Effector CD8-positive, alpha-beta T cell (primary cell): ENCODE measurements around the gene ADAMTS4.
A peak's percentile ranks its signal among the peaks of the same experiment; 100 is the strongest.

Experiments
- DNase-seq: peaks from one replicate; lab custom pipeline; 2025; lab: John Stamatoyannopoulos, UW

ADAMTS4 gene

DNA sequence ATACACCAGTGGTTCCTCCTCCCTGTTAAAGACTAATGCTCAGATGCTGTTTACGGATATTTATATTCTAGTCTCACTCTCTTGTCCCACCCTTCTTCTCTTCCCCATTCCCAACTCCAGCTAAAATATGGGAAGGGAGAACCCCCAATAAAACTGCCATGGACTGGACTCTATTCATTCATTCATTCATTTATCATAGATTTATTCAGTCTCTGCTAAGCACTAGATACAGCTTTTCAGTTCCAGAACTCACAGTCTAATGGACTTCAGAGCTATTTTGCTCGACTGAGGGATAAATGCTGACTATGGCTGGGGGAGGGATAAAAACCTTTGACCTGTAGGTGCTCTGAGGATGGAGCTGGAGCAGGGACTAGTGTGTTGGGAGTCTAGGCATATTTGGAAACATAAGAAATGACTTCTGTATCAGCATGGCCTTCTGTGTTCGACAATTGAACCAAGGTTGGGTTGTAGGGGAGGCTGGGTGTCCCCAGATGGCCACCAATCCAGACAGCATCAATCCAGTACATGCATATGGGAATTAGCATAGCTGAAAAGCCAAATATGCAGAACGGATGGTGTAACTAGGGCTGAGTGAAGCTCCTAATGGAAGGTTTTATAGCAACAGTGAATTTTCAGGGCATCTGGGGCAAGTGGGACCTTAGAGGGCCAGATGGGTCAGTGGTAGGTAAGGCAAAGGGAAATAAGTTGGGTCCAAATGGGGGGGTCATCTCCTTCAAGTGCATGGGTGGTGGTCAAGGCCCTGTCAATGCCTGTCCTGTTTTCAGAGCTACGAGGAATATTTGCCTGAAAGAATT is 20.4 kb upstream of the ADAMTS4 start:
- no peak for DNase-seq

DNA sequence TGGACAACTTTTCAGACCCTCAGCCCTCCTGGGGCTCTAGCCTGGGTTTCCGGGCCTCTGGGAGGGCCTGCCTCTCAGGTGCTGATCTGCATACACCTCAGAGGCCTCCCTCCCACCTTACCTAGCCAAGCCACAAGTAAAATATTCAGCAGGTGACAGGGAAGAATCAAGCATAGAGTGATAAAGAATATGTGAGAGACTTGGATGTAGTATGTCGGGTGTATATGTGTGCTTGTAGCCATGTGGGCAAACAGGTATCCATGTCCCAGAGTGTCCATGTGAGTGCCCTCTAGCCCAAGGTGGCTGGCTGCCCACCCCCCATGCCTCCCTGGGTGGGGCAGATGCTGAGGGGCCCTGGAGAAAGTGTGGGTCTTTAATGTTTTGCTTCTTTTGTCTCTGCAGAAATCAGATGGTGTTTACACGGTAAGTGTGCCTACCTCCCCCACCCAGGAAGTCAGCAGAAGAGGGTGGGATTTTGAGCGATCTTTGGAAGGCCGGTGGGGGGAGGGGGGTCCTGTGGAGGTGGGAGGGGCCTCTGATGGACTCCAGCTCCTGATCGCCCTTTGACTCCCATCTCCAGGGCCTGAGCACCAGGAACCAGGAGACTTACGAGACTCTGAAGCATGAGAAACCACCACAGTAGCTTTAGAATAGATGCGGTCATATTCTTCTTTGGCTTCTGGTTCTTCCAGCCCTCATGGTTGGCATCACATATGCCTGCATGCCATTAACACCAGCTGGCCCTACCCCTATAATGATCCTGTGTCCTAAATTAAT is 19.6 kb upstream of the ADAMTS4 start:
- DNase-seq, result no peak

DNA sequence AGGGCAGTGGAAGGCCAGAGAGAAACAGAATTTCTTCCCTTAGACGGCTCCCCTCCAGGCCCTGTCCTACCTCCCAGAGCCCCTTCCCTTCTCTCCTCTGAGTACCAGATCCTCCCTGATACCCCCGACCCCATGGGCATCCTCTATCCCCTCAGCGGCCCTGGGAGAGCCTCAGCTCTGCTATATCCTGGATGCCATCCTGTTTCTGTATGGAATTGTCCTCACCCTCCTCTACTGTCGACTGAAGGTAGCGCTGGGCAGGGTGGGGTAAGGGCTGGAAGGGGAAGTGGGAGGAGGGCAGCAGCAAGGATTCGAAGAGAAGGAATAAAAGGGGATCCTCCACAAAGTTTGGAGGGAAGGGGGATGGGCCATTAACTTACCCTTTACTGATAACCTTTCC is 19.0 kb upstream of the ADAMTS4 start:
- DNase-seq, result no peak

DNA sequence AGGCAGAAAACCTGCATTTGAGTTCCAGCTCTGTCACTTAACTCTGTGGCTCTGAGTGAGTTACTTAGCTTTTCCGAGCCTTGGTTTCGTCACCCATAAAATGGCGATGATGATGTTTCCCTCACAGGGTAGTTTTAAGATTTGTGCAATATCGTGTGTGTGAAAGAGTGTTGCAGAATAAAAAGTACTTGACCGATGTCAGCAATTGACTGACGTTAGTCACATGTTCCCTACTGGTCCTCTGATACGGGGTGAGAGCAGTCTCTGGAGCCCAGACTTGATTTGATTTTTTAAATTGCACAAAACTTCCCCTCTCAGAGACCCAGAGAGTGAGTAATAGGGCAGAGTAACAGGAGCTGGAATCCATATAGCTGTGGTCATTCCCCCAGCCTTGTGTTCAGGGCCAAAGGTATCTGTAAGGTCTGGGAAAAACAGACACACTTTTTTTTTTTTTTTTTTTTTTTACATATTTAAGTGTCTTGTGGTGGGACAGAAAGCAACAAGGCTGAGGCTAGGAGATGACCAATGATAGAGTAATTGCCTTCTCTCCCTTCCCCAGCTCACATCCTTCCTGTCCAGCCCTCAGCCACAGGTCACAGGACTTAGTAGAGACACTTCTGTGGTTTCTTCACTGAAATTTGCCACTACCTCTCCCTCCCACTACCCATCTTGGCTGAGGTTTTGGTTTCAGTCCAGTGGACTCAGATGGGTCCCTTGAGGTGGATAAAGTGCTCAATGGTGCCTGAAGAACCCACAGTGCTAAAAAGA is 18.3 kb upstream of the ADAMTS4 start:
- DNase-seq, result no peak

DNA sequence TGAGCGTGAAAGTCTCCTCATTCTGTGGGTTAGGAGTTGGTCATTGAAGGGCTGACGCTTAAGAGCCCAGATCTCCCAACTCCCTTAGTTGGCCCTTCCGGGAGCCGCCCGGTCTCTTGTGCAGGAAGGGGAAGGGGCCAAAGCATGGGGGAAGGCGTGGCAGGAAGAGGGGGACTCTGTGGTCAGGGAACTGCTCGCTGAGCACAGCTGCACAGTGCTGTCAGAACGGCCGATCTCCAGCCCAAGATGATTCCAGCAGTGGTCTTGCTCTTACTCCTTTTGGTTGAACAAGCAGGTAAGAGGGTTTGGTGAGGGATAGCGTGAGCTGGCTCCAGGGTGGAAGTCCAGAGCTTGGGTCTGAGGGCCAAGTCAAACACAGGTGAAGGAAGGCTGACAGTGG is 16.2 kb upstream of the ADAMTS4 start, which contains the start of gene FCER1G:
Gene FCER1G, plus strand, starts transcription at position 220 of the 400 bp plus-strand sequence. Its CDS starts 27 bp downstream, at position 247.
- DNase-seq, result no peak

DNA sequence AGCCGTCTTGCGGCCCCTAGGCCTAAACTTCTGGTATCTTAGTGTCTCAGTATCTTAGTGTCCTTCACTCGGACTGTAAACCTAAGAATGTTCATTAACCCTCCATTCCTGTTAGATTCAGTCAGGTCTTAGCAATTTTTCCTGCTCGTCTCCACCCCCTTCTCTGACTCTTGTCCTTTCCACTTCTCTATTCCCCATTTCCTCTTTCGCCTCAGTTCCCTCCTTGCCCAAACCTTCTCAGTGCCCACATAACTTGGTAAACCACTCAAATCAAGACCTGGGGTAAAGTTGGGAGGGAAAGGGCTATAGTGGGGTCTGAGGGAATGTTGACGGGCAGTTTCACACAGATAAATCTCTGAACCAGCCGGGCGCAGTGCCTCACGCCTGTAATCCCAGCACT is 15.5 kb upstream of the ADAMTS4 start:
- DNase-seq, result no peak

DNA sequence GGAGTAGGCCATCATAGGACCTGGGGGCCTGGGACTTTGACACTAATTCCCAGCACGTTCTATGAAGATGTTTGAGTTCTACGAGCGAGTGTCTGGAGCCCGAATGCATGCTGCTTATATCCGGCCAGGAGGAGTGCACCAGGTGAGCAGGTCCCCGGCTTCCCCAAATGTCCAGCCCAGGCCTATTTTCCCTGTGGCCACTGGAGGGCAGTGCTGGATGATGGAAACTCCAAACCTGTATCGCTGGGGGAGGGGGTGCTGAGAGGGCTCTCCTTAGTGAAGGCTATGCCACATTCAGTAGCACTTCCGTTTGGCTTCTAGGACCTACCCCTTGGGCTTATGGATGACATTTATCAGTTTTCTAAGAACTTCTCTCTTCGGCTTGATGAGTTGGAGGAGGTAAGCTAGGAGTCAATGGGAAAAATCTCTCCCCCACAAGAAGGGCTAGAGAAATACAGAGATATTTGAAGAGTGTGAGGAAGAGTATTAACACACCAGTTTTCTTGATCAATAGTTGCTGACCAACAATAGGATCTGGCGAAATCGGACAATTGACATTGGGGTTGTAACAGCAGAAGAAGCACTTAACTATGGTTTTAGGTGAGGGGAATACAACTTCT is 11.0 kb upstream of the ADAMTS4 start:
- peak; percentile 60 for DNase-seq

DNA sequence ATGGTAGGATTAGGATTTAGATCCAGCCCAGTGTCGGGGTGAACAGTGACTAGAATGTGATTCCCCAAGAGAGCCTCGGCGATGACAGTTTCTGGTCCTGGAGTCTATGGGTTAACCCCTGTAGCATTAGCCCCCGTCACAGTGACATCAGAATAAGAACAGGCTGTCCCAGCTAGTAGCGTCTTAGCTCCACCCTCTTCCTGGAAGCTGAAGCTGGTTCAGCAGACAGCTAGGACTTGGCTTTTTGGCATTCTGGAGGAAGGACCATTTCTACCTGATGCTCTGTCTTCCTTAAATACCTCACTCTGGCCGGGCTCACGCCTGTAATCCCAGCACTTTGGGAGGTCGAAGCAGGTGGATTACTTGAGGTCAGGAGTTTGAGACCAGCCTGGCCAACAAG is 8.3 kb upstream of the ADAMTS4 start:
- DNase-seq, result no peak

DNA sequence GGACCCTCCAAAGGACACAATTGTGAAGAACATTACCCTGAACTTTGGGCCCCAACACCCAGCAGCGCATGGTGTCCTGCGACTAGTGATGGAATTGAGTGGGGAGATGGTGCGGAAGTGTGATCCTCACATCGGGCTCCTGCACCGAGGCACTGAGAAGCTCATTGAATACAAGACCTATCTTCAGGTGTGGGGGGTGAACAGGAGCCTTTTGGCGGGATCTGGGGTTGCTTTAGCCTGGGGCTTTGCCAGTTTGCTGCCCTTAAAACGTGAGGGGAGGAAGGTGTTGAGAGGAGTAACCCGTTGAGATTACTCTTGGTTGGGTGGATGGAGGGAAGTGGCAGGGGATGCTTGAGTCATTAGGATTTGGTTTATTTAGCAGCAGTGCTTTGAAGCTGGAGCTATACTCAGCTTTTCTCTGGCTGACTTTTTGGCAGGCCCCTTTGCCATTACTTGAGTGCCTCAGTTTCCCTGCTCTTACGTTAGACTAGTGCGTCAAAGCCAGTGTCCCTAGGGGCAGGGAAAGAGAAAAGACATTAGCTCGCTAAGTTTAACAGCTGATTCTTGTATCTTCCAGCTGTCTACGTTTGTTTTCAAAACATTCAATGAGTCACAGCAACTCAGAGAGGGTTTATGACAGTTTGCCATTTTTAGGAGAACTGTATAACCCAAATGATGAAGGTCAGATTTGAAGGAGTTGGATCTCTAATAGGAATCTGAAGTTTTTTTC is 7.7 kb upstream of the ADAMTS4 start:
- no peak for DNase-seq

DNA sequence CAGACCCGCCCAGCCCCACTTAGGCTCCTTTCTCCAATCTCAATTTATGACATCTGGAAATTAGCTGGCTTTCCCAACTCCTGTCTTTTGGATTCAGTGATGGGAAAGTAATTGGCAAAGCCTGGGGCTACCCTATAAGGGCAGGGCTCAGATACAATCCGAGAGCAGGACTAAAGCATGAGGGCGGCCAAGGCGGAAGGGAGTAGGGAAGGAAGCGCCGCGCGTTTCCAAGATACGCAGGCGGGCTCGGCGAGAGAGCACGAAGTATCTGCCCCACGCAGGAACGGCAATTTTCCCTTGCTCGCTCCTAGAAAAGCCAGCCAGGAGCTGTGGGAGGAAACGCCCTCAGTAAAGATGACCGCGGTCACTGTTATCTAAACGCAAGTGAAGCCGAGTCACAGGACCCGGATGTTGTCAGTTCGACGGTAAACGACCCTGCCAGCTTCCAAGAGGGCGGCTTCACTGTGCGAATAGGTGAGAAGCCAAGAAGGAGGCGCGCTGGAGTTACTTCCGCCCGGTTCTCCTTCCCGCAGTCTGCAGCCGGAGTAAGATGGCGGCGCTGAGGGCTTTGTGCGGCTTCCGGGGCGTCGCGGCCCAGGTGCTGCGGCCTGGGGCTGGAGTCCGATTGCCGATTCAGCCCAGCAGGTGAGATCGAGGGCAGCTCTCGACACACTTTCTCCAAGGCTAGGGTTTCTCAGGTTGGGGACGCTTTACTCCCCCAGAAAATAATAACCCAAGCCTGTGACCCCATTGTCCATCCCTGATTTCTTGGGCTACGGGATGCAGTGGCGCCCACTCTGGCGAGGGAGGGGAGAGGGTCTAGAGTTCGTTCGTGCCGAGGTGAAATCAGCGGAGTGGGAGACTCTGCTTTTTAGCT is 3.2 kb upstream of the ADAMTS4 start, which contains the start of gene NDUFS2:
Gene NDUFS2, plus strand, starts transcription at position 532 of the 877 bp plus-strand sequence. Its CDS starts 19 bp downstream, at position 551.
- peak; percentile 91 for DNase-seq

DNA sequence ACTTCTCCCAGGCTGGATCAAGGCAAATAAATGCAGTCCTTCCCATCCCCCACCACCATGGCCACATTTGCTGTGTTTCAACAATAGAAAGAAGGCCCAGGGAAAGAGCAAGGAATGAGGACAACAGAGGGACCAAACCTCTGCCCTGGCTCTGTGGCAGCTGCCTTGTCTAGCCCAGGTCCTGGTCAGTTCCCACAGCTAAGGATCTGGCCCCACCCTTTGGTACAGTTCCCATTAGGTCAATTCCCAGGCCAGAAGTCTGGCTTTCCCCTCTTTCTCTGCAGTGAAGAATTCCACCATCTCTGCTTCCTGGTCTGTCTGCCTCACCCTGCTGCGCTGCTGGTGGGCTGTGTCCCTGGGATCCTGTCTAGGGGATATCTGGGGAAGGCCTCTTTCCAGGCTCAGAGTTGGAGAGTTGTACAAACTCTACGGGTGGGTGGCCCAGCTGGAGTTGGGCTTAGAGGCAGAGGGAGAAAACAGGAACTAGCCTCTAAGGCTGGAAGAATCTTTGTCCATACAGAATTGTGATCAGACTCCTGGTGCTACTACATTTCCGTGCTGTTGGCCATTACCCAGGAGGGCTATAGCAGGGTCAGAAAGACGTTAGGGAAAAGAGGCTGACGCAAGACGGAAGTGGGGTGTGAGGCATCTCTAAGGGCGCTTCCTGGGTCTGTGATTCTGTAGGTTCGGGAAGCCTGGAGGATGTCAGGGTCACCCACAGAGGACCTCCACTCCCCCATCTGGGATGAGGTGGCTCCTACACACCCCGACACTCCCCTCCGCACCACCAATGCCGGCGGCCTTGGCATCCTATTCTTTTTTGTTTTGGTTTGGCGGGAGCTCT is 2.4 kb upstream of the ADAMTS4 start:
- DNase-seq, result no peak

DNA sequence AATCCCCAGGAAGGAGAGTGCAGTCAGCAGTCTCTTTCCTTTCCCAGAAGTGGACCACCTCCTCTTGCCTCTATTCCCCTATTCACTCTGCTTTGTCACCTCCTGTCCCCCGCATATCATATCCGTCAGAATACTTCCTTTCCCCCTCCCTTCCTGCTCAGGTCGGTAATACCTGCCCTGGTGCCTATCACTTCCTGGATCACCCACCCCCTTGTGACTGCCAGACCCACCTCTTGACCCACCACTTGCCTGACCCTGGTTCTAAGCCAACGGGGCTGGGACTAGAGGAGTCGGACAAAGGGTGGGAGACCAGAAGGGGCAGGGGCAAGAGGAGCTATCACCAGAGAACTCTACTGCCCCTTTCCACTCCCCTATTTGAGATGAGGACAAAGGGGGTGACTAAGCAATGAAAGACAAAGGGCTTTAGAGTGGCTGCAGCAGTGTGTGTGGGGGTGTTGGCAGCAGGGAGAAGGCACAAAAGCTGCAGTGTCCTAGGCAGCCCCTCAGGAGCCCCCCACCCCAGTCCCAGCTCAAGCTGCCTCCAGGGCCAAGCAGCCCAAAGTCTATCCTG is 1.7 kb upstream of the ADAMTS4 start:
- no peak for DNase-seq

DNA sequence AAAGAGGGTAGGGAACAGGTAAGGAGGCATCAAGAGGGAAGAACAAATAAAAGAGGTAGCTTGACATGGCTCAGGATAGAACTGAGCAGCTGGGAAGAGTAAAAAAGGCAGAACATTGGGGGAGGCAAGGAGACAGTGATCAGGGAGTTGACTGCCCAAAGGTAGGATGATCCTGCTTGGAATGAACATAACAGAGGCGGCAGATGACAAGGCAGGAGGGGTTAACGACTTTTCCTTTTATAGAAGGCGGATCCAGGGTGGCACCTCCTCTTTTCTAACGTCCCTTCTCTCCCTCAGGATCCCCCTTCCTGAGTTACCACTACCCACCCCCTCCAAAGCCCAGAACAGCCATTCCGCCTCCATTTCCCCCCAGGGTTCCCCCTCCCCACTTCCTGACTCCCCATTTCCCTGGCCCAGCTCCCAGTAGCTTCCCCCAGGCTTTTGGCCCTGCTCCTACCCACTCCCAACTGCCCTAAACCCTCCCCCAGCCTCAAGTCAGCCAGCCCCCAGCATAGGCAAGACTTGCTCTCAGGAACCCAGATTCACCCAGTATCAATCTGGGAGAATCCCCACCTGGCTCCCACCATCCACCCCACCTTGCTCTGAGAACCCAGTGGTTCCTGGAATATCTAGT is 769 bp upstream of the ADAMTS4 start:
- DNase-seq, result no peak

DNA sequence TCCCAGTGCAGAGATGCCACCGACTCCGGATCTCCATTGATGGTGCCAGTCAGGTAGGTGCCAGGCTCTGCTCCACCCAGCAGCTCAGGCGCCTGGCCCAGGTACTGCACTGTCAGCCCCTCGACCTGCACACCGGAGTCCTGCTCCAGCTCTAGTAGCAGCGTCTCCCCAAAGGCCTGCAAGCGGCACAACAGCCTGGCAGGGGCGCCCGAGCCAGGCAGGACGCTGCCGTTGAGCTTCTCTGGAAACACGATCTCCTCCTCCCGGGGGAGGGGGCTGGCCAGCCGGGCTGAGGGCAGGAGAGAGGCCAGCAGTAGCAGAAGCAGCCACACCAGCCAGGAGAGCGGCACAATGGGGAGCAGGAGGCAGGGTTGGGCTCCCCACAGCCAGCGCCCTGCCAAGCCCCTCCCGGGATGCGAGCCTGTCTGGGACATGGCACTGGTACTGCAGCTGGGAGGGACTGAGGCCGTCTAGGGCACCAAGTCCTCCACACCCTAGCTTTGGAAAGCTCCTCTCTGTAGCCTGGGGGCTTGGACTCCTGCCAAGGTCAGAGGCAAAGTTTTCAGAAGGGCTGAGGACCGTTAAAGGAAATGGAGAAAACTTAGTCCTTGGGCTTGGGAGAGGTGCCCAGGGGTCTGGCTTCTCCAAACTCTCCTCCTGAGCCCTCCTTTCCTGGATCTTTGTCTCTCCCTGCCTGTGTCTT is 509 bp downstream of the ADAMTS4 start:
- DNase-seq, result no peak

DNA sequence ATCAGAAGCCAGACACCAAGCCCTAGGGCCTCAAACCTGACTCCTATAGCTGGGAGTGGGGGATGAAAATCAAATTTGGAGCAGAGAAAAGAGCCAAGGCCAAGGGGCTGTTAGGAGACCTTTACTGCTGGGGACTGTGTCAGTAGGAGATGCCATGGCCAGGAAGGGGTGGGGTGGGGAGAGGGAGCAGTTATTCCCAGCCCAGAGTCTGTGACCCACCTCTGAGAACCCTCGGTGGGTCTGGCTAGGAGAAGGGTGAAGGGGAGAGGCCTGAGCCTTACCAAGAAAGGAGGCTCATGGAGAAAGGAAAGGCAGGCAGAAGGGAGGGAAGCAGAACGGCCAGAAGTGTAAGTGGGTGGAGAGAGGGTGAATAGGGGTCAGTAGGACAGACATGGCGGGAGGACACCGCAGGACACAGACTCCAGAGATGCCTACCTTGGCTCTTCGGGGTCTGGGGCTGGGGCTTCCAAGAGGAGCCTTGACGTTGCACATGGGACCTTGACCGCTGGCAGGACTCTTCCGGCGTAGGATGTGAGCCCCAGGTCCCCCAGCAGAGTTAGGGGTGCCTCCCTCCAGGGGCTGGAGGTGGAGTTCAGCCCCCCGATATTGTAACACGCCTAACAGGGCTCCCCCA is 1.2 kb downstream of the ADAMTS4 start:
- DNase-seq, result no peak

DNA sequence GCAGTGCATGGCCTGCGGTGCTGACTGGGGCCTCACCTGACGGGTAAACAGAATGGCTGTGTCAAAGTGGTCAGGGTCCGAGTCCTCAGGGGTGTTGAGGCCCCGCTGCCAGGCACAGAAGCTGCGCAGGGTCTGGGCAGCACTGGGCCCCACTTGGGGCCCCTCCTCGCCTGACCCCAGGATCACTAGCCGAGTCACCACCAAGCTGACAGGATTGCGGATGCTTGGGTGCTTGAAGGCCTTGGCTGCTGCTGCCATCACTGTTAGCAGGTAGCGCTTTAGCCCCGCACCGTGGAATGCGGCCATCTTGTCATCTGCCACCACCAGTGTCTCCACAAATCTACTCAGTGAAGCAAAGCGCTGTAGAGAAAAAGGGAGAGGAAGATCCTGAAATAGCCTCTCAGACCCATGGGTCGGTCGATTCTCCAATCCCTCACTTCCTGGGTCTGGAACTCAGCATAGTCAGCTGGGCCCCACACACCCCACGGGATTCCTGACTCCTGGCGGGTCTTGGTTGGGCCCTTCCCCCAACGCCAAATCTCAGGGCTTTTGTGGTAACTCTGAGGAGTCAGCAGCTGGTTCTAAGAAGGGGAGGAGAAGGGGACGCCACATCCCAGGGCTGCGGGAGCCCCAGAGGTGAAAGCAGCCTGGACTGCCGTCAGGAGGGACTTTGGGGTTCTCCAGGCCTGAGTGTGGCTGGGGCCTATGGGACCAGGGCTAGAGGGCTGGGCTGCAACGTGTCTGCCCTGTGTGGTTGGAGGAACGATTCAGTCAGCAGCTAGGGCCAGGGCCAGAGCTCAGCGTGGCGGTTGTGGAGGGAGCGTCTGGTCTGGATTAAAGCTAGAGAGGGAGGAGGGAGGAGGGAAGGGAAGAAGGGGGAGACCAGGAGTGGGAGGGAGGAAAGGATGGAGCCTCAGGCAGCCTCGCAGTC is 2.1 kb downstream of the ADAMTS4 start:
- no peak for DNase-seq
